IMR-90 (cell line): Measurements from ENCODE around the gene CDK14. TPM values are rescaled to one million over a fixed set of nuclear protein-coding genes. Genes with fewer than 3 reads are reported as not detected.

Experiments
- ATAC-seq: fragments of 200-7000 bp; cut with Tn5 transposase; 2 replicates; pipeline ENCODE4 v1.9.1; 2020; ENCODE audit warnings: low read depth, mild to moderate bottlenecking, moderate library complexity
- BruUV-seq: library from RNA; stranded (reverse); fragments of 400-500 nt; replicated peaks from 2 replicates; lab custom pipeline; 2021; lab: Mats Ljungman, UMichigan
- CTCF ChIA-PET: fragments of 300-600 bp; formaldehyde crosslinking; extraction: SDS; loops from one replicate; lab custom pipeline; 2021; ENCODE audit warnings: antibody characterized with exemption; lab: Yijun Ruan, JAX
- POLR2A ChIA-PET: fragments of 300-600 bp; sonication (Branson Sonifier 250); formaldehyde crosslinking; loops from one replicate; lab custom pipeline; 2022; ENCODE audit warnings: antibody characterized with exemption; ENCODE audit not compliant: unreplicated experiment; lab: Charles Lee
- DNase-seq: peaks from one replicate; pipeline ENCODE4 v3.0.0; 2013
- H2AFZ ChIP-seq: replicated peaks from 2 replicates; pipeline ENCODE3; 2013; ENCODE audit warnings: low read length, mild to moderate bottlenecking; ENCODE audit not compliant: poor library complexity
- H2AK5ac ChIP-seq: 2 replicates; pipeline ENCODE4 v1.6.1; 2013; ENCODE audit warnings: low read depth, low read length, inconsistent platforms
- H2AK9ac ChIP-seq: replicated peaks from 2 replicates; pipeline ENCODE3; 2013; ENCODE audit warnings: mild to moderate bottlenecking, low read depth, low read length, moderate library complexity; ENCODE audit not compliant: poor library complexity
- H2BK120ac ChIP-seq: 2 replicates; pipeline ENCODE4 v1.6.1; 2013; ENCODE audit warnings: low read depth, low read length, inconsistent platforms
- H2BK15ac ChIP-seq: 3 replicates; pipeline ENCODE4 v1.6.1; 2013; ENCODE audit warnings: low read depth, low read length, inconsistent platforms
- H2BK20ac ChIP-seq: 2 replicates; pipeline ENCODE4 v1.6.1; 2013; ENCODE audit warnings: low read depth, mild to moderate bottlenecking, inconsistent platforms, low read length, moderate library complexity
- H2BK5ac ChIP-seq: 2 replicates; pipeline ENCODE4 v1.6.1; 2013; ENCODE audit warnings: mild to moderate bottlenecking, low read depth, low read length, inconsistent platforms; ENCODE audit not compliant: poor library complexity, severe bottlenecking
- H3K14ac ChIP-seq: replicated peaks from 2 replicates; pipeline ENCODE4 v1.6.1; 2013; ENCODE audit warnings: low read depth, low read length, inconsistent platforms
- H3K18ac ChIP-seq: 2 replicates; pipeline ENCODE4 v1.6.1; 2013; ENCODE audit warnings: low read depth, low read length, control low read depth
- H3K23ac ChIP-seq: 2 replicates; pipeline ENCODE4 v1.6.1; 2013; ENCODE audit warnings: low read depth, low read length, inconsistent platforms
- H3K27ac ChIP-seq: 2 replicates; pipeline ENCODE4 v1.5.1; 2013; ENCODE audit warnings: mild to moderate bottlenecking, control low read depth, low read length; ENCODE audit not compliant: insufficient read depth
- H3K27me3 ChIP-seq: 2 replicates; pipeline ENCODE4 v1.6.1; 2013; ENCODE audit warnings: low read length; ENCODE audit not compliant: control insufficient read depth, insufficient read depth
- H3K36me3 ChIP-seq: 2 replicates; pipeline ENCODE4 v1.6.1; 2013; ENCODE audit warnings: low read length, mixed read lengths; ENCODE audit not compliant: control insufficient read depth, insufficient read depth
- H3K4ac ChIP-seq: 2 replicates; pipeline ENCODE4 v1.6.1; 2013; ENCODE audit warnings: low read depth, low read length, inconsistent platforms
- H3K4me1 ChIP-seq: 2 replicates; pipeline ENCODE4 v1.6.1; 2013; ENCODE audit warnings: low read length, mixed read lengths; ENCODE audit not compliant: control insufficient read depth, insufficient read depth
- H3K4me2 ChIP-seq: 2 replicates; pipeline ENCODE4 v1.6.1; 2013; ENCODE audit warnings: low read depth, mild to moderate bottlenecking, control low read depth, low read length, moderate library complexity
- H3K4me3 ChIP-seq: 2 replicates; pipeline ENCODE4 v1.5.1; 2013; ENCODE audit warnings: low read depth, mild to moderate bottlenecking, control low read depth, low read length, moderate library complexity; ENCODE audit not compliant: insufficient read depth
- H3K56ac ChIP-seq: 2 replicates; pipeline ENCODE4 v1.6.1; 2013; ENCODE audit warnings: low read length, inconsistent platforms; ENCODE audit not compliant: insufficient read depth; ENCODE audit errors: extremely low read depth
- H3K79me1 ChIP-seq, 2 experiments: 2 replicates each; pipeline ENCODE4 v1.6.1; 2013; ENCODE audit warnings: low read length in 2 of 2, inconsistent platforms in 1 of 2, low read depth in 1 of 2
- H3K9ac ChIP-seq: 2 replicates; pipeline ENCODE4 v1.6.1; 2013; ENCODE audit warnings: low read depth, low read length, control low read depth
- H3K9me1 ChIP-seq: 2 replicates; pipeline ENCODE4 v1.6.1; 2013; ENCODE audit warnings: low read length, inconsistent platforms; ENCODE audit not compliant: insufficient read depth
- H3K9me3 ChIP-seq: 2 replicates; pipeline ENCODE4 v1.6.1; 2013; ENCODE audit warnings: low read length; ENCODE audit not compliant: control insufficient read depth, insufficient read depth
- H4K20me1 ChIP-seq: 2 replicates; pipeline ENCODE4 v1.6.1; 2013; ENCODE audit warnings: low read length, inconsistent platforms; ENCODE audit not compliant: insufficient read depth
- H4K5ac ChIP-seq: 2 replicates; pipeline ENCODE4 v1.6.1; 2013; ENCODE audit warnings: mild to moderate bottlenecking, low read depth, low read length, control low read depth
- H4K8ac ChIP-seq, 2 experiments: 2 replicates each; pipeline ENCODE4 v1.6.1; 2013; ENCODE audit warnings: low read depth in 2 of 2, low read length in 2 of 2, control low read depth in 1 of 2, inconsistent platforms in 1 of 2
- H4K91ac ChIP-seq: 2 replicates; pipeline ENCODE4 v1.6.1; 2013; ENCODE audit warnings: low read depth, low read length, inconsistent platforms; ENCODE audit not compliant: insufficient read depth
- BHLHE40 ChIP-seq: fragments of 150-350 bp; IDR thresholded peaks from 2 replicates; pipeline ENCODE4 v1.6.1; 2016; ENCODE audit warnings: mild to moderate bottlenecking, low read depth, low read length
- CHD1 ChIP-seq: IDR thresholded peaks from 2 replicates; pipeline ENCODE4 v1.6.1; 2012; ENCODE audit warnings: low read depth, low read length, improper control_type of control experiment
- FOS ChIP-seq: fragments of 150-350 bp; IDR thresholded peaks from 2 replicates; pipeline ENCODE4 v1.6.1; 2016; ENCODE audit warnings: low read depth, low read length
- MAFK ChIP-seq: IDR thresholded peaks from 2 replicates; pipeline ENCODE4 v1.6.1; 2012; ENCODE audit warnings: low read depth, low read length, improper control_type of control experiment
- MAZ ChIP-seq: IDR thresholded peaks from 2 replicates; pipeline ENCODE4 v1.6.1; 2012; ENCODE audit warnings: low read depth, mild to moderate bottlenecking, low read length, improper control_type of control experiment, moderate library complexity, borderline replicate concordance
- MXI1 ChIP-seq: IDR thresholded peaks from 2 replicates; pipeline ENCODE4 v1.6.1; 2012; ENCODE audit warnings: low read depth, mild to moderate bottlenecking, low read length, moderate library complexity, borderline replicate concordance
- NFE2L2 ChIP-seq: fragments of 150-350 bp; IDR thresholded peaks from 2 replicates; pipeline ENCODE4 v1.6.1; 2016; ENCODE audit warnings: low read depth, mild to moderate bottlenecking, low read length
- POLR2A ChIP-seq: IDR thresholded peaks from 2 replicates; pipeline ENCODE4 v1.6.1; 2012; ENCODE audit warnings: mild to moderate bottlenecking, low read depth, low read length
- RAD21 ChIP-seq: IDR thresholded peaks from 2 replicates; pipeline ENCODE4 v1.6.1; 2012; ENCODE audit warnings: low read length, improper control_type of control experiment
- RCOR1 ChIP-seq: IDR thresholded peaks from 2 replicates; pipeline ENCODE4 v1.6.1; 2012; ENCODE audit warnings: mild to moderate bottlenecking, low read length, improper control_type of control experiment; ENCODE audit not compliant: insufficient replicate concordance
- RFX5 ChIP-seq: IDR thresholded peaks from 2 replicates; pipeline ENCODE4 v1.8.0; 2012; ENCODE audit warnings: low read depth, mild to moderate bottlenecking, low read length, moderate library complexity
- SMC3 ChIP-seq: fragments of 150-350 bp; IDR thresholded peaks from 2 replicates; pipeline ENCODE4 v1.6.1; 2016; ENCODE audit warnings: low read depth, mild to moderate bottlenecking, antibody characterized with exemption, low read length, moderate library complexity
- WGBS, 2 experiments: methylation state at CpG; one replicate each; pipeline versions ENCODE4 v1.1.5 to v1.1.7; 2013; ENCODE audit warnings: missing lambda C conversion rate in 2 of 2; ENCODE audit not compliant: insufficient read length in 1 of 2; ENCODE audit errors: extremely low coverage in 2 of 2; 5-methylcytosine and 5-hydroxymethylcytosine counted together
- dilution Hi-C: fragments of 300-500 bp; cut with HindIII; formaldehyde crosslinking; loops from one replicate; pipeline ENCODE4 v1.14.3; 2018; ENCODE audit warnings: low sequenced_read_pairs; ENCODE audit not compliant: unreplicated experiment
- in situ Hi-C: fragments of 300-500 bp; cut with MboI; formaldehyde crosslinking; loops from 3 replicates; pipeline ENCODE4 v1.14.3; 2019; ENCODE audit warnings: low sequenced_read_pairs, inconsistent platforms, mixed read lengths
- intact Hi-C: fragments of 100-400 bp; cut with micrococcal nuclease; formaldehyde crosslinking; loops from 2 replicates; pipeline ENCODE4 v1.10.0; 2022
- polyA plus RNA-seq, 3 experiments: library from polyadenylated mRNA; depleted of rRNA; stranded (reverse); fragments of >200 nt; gene quantifications; 2 replicates each; pipeline ENCODE4 v1.2.3, GENCODE V29; 2012; ENCODE audit warnings: low replicate concordance in 1 of 3
- total RNA-seq: library from RNA; depleted of rRNA; stranded (reverse); fragments of >200 nt; gene quantifications from 2 replicates; pipeline ENCODE4 v1.2.3, GENCODE V29; 2012
- TF ChIP-seq, protein P1 (sequence below): conservative IDR thresholded peaks from 2 replicates; pipeline ENCODE4 v1.5.1; 2012; ENCODE audit warnings: mild to moderate bottlenecking, low read depth, low read length, improper control_type of control experiment
- TF ChIP-seq, protein P2 (sequence below): fragments of 150-350 bp; IDR thresholded peaks from 2 replicates; pipeline ENCODE4 v1.6.1; 2017; ENCODE audit warnings: mild to moderate bottlenecking, antibody characterized with exemption, low read length, low read depth
- TF ChIP-seq, protein P3 (sequence below): fragments of 150-350 bp; IDR thresholded peaks from 2 replicates; pipeline ENCODE4 v1.6.1; 2016; ENCODE audit warnings: low read depth, mild to moderate bottlenecking, low read length, moderate library complexity, borderline replicate concordance

Gene CDK14
- total and polyA plus RNA-seq, 2 of the 4 experiments (the other 2 are of a cell fraction) = 10.1 to 29.6 TPM

DNA sequence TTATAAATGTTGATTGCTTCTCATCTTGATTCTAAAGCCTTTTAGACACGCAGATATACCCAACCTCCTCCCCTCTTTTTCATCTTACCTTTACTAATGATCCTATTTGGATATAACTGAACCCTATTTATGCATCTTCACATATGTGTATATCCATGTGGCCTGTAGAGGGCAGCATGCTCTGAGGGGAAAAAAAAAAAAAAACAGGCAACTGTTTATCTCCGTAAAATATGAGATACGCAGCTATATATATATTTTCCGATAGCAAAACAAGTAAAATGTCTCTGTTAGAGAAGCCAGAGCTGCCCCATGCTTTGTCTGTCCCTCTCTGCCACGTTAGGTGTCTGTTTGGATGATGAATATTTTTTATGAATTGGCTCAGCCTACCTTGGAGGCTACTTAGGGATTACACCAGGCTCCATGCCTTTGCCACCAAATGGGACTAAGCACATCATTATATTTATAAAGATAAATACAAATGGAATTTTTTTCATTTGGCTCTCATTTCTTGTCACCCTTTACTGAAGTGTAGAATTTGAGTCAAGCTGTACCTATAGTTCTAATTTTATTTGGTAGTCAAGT lies 493.4 kb downstream of the CDK14 start:
- Histone ChIP-seq H2BK5ac (no peak overlapping the region), H3K9me1 (peaks cover 3% of the 10 kb centered on the region; the same call in 1 of the 2 replicates), H3K4me3 (peak overlapping the region; percentile 33; the same call in 1 of the 2 replicates), H3K4ac (no peak overlapping the region), H3K14ac (no peak overlapping the region), H3K36me3 (no peaks in the 10 kb centered on the region), H4K5ac (peak overlapping the region; percentile 97), H3K27me3 (no peaks in the 10 kb centered on the region), H3K18ac (no peak overlapping the region), H3K4me1 (no peaks in the 10 kb centered on the region), H3K56ac (no peak overlapping the region; the same call in 1 of the 2 replicates), H2AK5ac (no peak overlapping the region), H2AK9ac (no peak overlapping the region), H3K4me2 (peak overlapping the region; percentile 100), H3K23ac (no peak overlapping the region), H2BK120ac (no peak overlapping the region), H2AFZ (no peak overlapping the region), H3K27ac (no peak overlapping the region), H3K79me1 (no peaks in the 10 kb centered on the region), H4K91ac (no peak overlapping the region), H2BK20ac (no peak overlapping the region), H2BK15ac (no peak overlapping the region; the same call in 2 of the 3 replicates), H3K9me3 (no peaks in the 10 kb centered on the region), H4K8ac (peak overlapping the region in 1 of 2 experiments; percentile 75; a peak in 1 of 4 replicates), H3K9ac (peak overlapping the region; percentile 86), H4K20me1 (no peaks in the 10 kb centered on the region)
- in situ Hi-C loops = loop anchor here (5.0 to 25.0 kb wide), 4 partner anchors 178 to 785 kb away; no protein-coding TSS in a partner anchor
- peak; percentile 74 for ATAC-seq
- WGBS, 2 experiments = no CpG with 5 or more reads among the region's 5 CpGs
- intact Hi-C loops = loop anchor here (1.0 to 10.0 kb wide), 6 partner anchors 176 to 1358 kb away; partner anchors contain the start of genes AKAP9 and GATAD1
- ChIA-PET CTCF (interaction anchor here (0.6 to 2.4 kb wide), 16 partner anchors 9 to 1926 kb away, joined by 3 to 8 read pairs (median 4); partner anchors contain the start of gene GATAD1), POLR2A (no interaction called here)
- dilution Hi-C loops = no loop called here
- DNase-seq = peak; percentile 48
- no TSS peak for BruUV-seq
- TF ChIP-seq MXI1 = no peak
- no peak for TF ChIP-seq MAFK
- no peak for TF ChIP-seq FOS
- no peak for TF ChIP-seq NFE2L2
- TF ChIP-seq, protein P1, sequence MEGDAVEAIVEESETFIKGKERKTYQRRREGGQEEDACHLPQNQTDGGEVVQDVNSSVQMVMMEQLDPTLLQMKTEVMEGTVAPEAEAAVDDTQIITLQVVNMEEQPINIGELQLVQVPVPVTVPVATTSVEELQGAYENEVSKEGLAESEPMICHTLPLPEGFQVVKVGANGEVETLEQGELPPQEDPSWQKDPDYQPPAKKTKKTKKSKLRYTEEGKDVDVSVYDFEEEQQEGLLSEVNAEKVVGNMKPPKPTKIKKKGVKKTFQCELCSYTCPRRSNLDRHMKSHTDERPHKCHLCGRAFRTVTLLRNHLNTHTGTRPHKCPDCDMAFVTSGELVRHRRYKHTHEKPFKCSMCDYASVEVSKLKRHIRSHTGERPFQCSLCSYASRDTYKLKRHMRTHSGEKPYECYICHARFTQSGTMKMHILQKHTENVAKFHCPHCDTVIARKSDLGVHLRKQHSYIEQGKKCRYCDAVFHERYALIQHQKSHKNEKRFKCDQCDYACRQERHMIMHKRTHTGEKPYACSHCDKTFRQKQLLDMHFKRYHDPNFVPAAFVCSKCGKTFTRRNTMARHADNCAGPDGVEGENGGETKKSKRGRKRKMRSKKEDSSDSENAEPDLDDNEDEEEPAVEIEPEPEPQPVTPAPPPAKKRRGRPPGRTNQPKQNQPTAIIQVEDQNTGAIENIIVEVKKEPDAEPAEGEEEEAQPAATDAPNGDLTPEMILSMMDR = peak; percentile 73
- no peak for TF ChIP-seq RFX5
- no peak for TF ChIP-seq BHLHE40
- TF ChIP-seq POLR2A = no peak
- TF ChIP-seq SMC3 = peak; percentile 63
- TF ChIP-seq, protein P2, sequence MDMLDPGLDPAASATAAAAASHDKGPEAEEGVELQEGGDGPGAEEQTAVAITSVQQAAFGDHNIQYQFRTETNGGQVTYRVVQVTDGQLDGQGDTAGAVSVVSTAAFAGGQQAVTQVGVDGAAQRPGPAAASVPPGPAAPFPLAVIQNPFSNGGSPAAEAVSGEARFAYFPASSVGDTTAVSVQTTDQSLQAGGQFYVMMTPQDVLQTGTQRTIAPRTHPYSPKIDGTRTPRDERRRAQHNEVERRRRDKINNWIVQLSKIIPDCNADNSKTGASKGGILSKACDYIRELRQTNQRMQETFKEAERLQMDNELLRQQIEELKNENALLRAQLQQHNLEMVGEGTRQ = no peak
- peak; percentile 75 for TF ChIP-seq RAD21
- no peak for TF ChIP-seq RCOR1
- TF ChIP-seq, protein P3, sequence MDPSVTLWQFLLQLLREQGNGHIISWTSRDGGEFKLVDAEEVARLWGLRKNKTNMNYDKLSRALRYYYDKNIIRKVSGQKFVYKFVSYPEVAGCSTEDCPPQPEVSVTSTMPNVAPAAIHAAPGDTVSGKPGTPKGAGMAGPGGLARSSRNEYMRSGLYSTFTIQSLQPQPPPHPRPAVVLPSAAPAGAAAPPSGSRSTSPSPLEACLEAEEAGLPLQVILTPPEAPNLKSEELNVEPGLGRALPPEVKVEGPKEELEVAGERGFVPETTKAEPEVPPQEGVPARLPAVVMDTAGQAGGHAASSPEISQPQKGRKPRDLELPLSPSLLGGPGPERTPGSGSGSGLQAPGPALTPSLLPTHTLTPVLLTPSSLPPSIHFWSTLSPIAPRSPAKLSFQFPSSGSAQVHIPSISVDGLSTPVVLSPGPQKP = no peak
- TF ChIP-seq MAZ = no peak
- no peak for TF ChIP-seq CHD1
